ENCODE data around the gene ATP9B.

The ATP9B gene

DNA sequence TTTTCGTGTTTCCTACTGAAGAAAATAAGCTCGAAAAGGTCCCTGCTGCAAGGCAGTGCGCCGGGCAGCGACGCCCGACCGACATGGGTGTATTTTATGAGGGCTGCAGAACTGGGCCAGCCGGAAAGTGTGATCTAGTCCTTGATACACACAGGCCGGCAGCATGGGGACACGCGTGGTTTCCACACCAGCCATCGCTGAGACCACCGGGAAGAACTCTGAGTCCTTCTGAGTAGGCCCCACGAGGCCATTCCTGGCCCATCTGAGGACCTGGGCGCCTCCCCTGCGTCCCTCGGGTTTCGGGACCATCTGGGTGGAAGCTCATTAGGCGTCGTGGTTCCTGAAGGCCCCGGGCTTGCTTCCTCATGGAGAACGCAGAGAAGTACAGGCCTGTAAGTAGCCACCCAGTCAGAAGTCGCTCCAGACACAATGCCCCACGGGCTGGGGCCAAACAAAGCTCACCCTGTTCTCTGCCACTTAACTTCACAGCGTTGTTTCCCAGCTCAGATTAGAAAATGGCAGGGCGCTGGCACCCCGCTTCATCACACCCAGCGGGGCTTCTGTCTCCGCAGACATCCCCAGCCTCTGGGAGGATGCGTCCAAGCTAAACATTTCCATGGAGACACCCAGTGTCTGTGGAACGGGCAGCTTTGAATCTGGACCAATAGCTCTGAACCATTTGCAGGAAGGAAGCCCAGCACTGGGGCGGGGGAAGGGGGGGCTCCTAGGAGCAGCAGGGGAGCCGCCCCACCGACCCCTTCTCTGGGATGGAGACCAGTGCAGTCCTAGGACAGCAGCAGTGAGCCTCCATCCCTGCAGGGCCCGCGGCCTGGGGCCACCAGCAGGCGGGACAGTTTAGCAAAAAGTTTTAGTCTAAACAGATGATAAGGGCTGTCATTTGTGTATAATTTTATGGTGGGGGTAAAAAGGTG lies 328.9 kb downstream of the ATP9B start:
- peak in 1 of 5 experiments; percentile 3 for DNase-seq

GRCh38 chr18:79399275-79400081 lies 330.3 kb downstream of the ATP9B start:
- peak in 3 of 5 experiments; percentile 10 to 30 (median 17) for DNase-seq

GRCh38 chr18:79400091-79400590 lies 330.9 kb downstream of the ATP9B start:
- peak in 4 of 5 experiments; percentile 46 to 70 (median 60) for DNase-seq

GRCh38 chr18:79400591-79401381 lies 331.6 kb downstream of the ATP9B start:
- DNase-seq, result peak; percentile 39 to 66 (median 54)

- peak in 3 of 5 experiments; percentile 5 to 38 (median 9) for DNase-seq
These were observed 332.5 kb downstream of the ATP9B start for GRCh38 chr18:79401494-79402208.

DNA sequence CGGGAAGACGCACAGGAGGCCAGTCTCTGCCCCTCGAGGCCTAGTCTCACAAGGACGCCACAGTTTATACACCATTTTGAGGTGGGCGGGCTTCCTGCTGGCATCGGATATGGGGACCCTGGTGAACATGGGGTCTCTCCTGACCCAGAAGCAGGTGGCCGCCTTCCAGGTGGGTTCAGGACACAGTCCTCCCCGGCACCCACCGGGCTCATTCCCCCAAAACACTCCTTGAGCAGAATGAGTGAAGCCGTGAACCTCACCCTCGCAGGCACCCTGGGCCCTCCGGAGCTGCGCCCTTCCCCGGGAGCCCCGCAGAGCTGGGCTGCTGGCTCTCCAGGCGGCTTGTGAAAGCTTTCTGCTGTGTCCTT lies 333.0 kb downstream of the ATP9B start:
- peak in 1 of 5 experiments; percentile 9 for DNase-seq

- DNase-seq, result peak in 2 of 5 experiments; percentile 3
These were observed 334.0 kb downstream of the ATP9B start for GRCh38 chr18:79402977-79403722.

DNA sequence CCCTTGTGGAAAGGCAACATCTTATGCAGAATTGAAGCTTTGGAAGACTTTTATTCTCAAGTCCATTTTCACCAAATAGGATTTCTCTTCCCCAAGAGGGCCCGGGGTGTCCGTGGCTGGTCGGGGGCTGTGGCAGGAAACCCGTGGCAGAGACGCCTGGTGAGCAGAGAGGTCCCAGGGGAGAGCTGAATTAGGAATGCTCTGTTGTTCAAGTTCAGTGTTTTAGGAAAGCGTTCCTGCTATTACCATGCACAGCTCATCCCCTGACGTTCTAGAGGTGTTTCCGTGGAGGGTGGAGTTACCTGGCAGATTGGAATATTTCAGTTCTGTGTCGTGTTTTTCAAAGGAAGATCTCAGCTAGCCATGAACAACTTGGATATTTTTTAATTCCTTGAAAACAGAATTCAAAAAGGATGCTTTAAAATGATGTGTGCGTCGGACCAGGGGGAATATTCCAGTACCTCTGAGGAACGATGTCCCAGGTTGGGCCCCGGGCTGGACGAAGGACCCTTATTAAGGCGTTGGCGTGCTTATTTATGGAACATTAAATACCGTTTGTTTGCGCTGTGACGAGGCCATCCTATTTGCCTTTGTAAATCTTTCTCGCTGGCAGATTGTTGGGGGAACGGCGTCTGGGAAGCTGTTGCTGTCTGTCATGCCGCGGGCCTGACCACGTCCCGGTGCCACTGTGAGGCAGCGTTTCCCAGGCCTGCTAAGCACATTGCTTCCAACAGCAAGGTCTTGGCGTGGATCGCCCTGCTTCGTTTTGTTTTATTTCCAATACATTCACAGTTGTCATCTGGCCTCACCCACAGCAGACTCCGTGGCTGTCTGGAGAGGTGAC lies 334.8 kb downstream of the ATP9B start:
- no peak for DNase-seq

DNA sequence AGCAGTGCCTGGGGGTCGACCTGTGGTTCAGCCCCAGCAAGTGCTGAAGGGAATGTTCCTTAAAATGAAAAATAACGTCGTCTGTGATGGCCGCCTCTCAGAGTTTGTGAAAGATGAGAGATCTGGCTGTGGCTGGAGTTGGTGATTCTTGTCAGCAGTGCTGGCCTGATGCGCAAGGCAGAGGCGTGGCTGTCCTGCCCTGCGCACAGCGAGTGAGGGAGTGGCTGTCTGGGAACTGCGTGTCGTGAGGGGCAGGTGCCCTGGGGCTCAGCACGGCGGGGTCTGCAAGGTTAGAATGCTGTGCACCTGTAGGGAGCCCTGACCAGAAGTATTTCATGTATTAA lies 335.3 kb downstream of the ATP9B start:
- DNase-seq, result peak in 2 of 5 experiments; percentile 41 to 70

DNA sequence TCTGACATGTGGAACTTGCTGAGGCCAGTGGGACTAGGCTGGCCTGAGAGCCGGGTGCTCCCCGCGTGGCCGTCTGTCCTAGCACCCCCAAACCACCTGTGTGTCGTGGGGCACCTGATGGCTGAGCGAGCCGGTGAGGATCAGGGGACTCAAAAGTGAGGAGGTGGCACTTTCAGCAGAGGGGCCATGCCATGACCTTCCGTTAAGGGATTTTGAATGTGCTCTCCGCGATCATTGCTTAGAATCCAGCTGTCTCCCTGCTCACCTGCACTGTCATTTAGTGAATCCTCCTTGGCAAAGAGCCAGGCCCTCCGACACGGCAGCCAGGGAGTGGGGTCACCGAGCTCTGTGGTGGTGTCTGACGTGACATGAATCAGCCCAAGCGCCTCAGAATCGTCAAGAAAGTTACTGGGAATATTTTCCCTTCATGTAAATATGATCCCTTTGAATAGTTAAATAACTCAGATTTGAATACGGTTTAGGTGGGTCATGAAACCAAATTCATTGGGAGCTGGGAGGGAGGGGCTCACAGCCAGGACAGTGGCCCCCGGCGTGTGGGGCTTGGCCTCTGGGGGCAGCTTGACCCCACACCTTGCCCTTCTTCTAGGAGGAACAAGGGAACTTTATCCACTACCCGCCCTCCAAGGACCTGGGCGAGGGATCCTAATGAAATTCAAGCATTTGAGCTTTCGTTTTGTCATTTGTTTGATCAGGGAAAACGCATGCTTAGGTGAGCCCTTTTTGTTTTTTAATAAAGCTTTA lies 336.0 kb downstream of the ATP9B start:
- DNase-seq, result peak in 3 of 5 experiments; percentile 49 to 58 (median 53)

GRCh38 chr18:79405781-79406575 lies 336.8 kb downstream of the ATP9B start:
- peak; percentile 67 to 92 (median 88) for DNase-seq

DNA sequence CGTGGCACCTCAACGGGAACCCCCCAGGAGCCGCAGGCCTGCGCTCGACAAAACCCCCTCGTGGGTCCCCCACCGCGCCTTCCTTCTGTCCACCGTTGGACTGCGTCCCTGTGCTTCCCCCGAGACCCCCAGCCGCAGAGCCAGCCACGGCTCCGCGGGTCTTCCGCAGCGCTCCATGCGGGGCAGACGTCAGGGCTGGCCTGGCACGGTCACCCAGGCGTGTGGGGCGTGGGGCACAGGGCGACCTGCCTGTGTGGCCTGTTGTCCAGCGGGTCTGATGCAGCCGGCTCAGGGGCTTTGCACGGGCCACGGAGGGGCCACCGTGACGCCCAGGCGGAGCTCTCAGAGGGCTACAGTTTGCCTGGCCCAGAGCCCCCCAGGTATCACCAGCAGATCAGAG lies 337.5 kb downstream of the ATP9B start:
- DNase-seq, result peak in 1 of 5 experiments; percentile 3

DNA sequence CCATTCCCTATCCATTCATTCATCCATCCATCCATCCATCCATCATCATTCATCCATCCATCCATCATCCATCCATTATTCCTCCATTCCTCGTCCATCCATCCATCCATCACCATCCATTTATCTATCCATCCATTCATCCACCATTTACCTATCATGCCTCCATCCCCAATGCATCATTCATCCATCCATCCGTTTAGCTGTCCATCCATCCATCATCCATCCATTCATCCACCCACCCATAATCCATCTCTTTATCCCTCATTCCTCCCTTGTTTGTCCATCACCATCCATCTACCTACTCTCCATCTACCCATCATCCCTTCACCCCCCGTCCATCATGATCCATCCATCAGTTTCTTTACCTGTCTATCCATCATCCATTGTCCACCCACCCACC lies 340.1 kb downstream of the ATP9B start:
- DNase-seq, result no peak

DNA sequence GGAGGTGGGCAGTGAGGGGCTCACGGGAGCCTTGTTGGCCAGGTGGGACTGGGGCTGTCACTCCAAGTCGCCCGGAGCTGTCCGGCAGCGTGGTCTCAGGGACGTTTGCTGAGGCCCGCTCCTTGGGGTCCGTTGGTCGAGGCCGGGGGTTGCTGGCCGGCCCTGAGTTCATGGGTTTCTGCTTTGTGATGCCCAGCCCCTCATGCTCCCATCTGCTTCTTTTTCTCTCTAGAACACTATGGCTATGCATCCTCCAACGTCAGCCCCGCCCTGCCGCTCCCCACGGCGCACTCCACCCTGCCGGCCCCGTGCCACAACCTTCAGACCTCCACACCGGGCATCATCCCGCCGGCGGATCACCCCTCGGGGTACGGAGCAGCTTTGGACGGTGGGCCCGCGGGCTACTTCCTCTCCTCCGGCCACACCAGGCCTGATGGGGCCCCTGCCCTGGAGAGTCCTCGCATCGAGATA lies 341.0 kb downstream of the ATP9B start:
- no peak for DNase-seq

DNA sequence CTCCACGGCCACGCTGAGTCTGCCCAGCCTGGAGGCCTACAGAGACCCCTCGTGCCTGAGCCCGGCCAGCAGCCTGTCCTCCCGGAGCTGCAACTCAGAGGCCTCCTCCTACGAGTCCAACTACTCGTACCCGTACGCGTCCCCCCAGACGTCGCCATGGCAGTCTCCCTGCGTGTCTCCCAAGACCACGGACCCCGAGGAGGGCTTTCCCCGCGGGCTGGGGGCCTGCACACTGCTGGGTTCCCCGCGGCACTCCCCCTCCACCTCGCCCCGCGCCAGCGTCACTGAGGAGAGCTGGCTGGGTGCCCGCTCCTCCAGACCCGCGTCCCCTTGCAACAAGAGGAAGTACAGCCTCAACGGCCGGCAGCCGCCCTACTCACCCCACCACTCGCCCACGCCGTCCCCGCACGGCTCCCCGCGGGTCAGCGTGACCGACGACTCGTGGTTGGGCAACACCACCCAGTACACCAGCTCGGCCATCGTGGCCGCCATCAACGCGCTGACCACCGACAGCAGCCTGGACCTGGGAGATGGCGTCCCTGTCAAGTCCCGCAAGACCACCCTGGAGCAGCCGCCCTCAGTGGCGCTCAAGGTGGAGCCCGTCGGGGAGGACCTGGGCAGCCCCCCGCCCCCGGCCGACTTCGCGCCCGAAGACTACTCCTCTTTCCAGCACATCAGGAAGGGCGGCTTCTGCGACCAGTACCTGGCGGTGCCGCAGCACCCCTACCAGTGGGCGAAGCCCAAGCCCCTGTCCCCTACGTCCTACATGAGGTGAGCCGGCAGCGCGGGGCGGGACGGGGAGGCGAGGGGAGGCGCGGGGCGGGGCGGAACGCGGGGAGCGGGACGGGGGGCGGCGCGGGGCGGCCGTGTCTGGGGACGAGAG lies 341.8 kb downstream of the ATP9B start:
- DNase-seq, result no peak

DNA sequence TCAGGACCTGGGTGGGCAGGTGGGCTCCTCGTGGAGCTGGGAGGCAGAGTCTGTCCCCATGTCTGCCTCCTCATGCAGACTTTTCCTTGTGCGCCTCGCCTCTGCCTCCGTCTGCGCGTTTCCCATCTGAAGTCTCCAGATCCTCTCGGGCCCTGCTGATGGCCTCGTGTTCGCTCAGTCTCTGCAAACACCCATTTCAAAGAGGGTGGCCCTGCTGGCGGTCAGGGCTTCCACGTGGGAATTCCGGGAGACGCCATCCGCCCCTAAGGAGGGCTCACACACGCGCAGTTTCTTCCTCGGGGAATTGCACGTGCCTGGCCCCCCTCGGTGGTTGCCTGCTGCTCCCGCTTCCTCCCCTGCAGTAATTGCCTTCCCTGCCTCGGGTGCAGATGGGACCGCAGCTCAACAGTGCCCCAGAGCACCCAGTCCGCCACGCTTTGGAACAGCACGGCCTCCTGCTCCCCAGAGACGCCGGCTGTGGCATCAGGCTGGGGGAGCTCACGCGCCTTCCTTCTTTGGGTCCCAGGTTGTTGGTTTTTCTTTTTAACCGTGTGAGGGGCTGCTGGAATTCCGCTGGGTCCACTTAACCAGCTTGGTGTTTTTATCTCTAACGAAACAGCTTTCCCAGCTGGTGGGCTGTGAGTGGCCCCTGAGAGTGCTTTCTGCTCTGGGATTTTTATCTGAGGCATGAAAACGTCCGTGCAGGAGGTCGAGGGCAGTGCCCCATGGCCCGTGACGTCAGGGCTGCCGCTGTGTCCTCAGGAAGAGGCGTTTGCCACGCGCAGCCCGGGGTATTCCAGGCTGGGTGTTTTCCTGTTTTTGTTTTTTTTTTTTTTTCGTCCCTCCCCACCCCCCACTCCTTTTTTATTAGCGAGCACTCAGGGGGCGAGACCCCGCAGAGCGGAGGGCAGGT lies 342.7 kb downstream of the ATP9B start:
- no peak for DNase-seq
